ENCODE results near the gene UGT1A9. TPM values are rescaled to one million over a fixed set of nuclear protein-coding genes. Genes with fewer than 3 reads are reported as not detected.

Gene UGT1A9
- total RNA-seq, 1 experiment from 2014 or later = not detected

GRCh38 chr2:233821709-233822100 lies 150.0 kb downstream of the UGT1A9 start:
- no peak for DNase-seq (ENCODE audit: low spot score)
- in situ Hi-C loops (cut with HindIII; ENCODE audit: low sequenced_read_pairs) = no loop called here

GRCh38 chr2:233822101-233822771 lies 150.5 kb downstream of the UGT1A9 start:
- in situ Hi-C loops (cut with HindIII; ENCODE audit: low sequenced_read_pairs) = no loop called here
- no peak for DNase-seq (ENCODE audit: low spot score)

Other genes starting within 250 kb of the UGT1A9 start
- gene USP40, start 105.1 kb upstream of the UGT1A9 start, total RNA-seq (2014; rRNA removed; shearing (Covaris generic)) = 21.7 and 23.8 TPM in 2 replicates
- not detected in 2 replicates for gene UGT1A8, start 54.3 kb upstream of the UGT1A9 start, total RNA-seq (2014; rRNA removed; shearing (Covaris generic))
- not detected in 2 replicates for gene UGT1A10, start 35.5 kb upstream of the UGT1A9 start, total RNA-seq (2014; rRNA removed; shearing (Covaris generic))
- not detected in 2 replicates for gene UGT1A7, start 10.0 kb downstream of the UGT1A9 start, total RNA-seq (2014; rRNA removed; shearing (Covaris generic))
- gene UGT1A6, start 21.0 kb downstream of the UGT1A9 start, total RNA-seq (2014; rRNA removed; shearing (Covaris generic)) = not detected in 2 replicates
- not detected in 2 replicates for gene UGT1A5, start 41.0 kb downstream of the UGT1A9 start, total RNA-seq (2014; rRNA removed; shearing (Covaris generic))
- not detected in 2 replicates for gene UGT1A4, start 46.8 kb downstream of the UGT1A9 start, total RNA-seq (2014; rRNA removed; shearing (Covaris generic))
- not detected in 2 replicates for gene UGT1A3, start 57.1 kb downstream of the UGT1A9 start, total RNA-seq (2014; rRNA removed; shearing (Covaris generic))
- gene UGT1A1, start 88.4 kb downstream of the UGT1A9 start, total RNA-seq (2014; rRNA removed; shearing (Covaris generic)) = not detected in 2 replicates
- not detected in 2 replicates for gene MROH2A, start 106.4 kb downstream of the UGT1A9 start, total RNA-seq (2014; rRNA removed; shearing (Covaris generic))
- 25.0 and 38.5 TPM in 2 replicates for gene HJURP, start 182.6 kb downstream of the UGT1A9 start, total RNA-seq (2014; rRNA removed; shearing (Covaris generic))
- not detected in 2 replicates for gene TRPM8, start 245.5 kb downstream of the UGT1A9 start, total RNA-seq (2014; rRNA removed; shearing (Covaris generic))